ENCODE measurements around the gene CNNM3. TPM values are rescaled to one million over a fixed set of nuclear protein-coding genes. Genes with fewer than 3 reads are reported as not detected.

Gene CNNM3
- total RNA-seq, 1 experiment from 2014 or later: 34.0 TPM

DNA sequence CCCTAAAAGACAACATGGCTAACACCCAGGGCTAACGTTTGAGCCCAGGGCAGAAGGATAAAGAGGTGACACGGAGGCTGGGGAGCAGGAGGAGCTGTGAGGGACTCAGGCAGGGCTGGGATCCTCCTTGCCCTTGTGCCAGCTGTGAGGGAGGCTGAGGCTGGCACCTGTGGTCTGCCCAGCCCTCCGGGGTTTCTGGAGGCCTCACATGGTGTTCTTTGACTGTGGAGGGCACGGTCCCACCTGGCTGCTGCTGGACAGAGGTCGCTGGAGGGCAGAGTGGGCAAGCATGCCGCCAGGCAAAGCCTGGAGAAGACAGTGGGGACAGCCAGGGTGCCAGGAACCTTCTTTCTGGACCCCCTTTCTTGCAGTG, 26.8 kb upstream of the CNNM3 start:
- no peaks in the 10 kb centered on the region for H3K36me3 ChIP-seq (ENCODE audit: control insufficient read depth, insufficient read depth, low read length)
- H3K9me3 ChIP-seq (ENCODE audit: control insufficient read depth, insufficient read depth, low read depth, low read length): no peaks in the 10 kb centered on the region
- H3K27me3 ChIP-seq (ENCODE audit: control insufficient read depth, insufficient read depth, low read length): no peaks in the 10 kb centered on the region
- TF ChIP-seq POLR2AphosphoS5 (IDR thresholded peaks at IDR 0.05; ENCODE audit: low read depth, low read length): no peak
- TF ChIP-seq TCF7L2 (IDR thresholded peaks at IDR 0.05; ENCODE audit: low read depth, low read length): no peak
- TF ChIP-seq, protein P1, sequence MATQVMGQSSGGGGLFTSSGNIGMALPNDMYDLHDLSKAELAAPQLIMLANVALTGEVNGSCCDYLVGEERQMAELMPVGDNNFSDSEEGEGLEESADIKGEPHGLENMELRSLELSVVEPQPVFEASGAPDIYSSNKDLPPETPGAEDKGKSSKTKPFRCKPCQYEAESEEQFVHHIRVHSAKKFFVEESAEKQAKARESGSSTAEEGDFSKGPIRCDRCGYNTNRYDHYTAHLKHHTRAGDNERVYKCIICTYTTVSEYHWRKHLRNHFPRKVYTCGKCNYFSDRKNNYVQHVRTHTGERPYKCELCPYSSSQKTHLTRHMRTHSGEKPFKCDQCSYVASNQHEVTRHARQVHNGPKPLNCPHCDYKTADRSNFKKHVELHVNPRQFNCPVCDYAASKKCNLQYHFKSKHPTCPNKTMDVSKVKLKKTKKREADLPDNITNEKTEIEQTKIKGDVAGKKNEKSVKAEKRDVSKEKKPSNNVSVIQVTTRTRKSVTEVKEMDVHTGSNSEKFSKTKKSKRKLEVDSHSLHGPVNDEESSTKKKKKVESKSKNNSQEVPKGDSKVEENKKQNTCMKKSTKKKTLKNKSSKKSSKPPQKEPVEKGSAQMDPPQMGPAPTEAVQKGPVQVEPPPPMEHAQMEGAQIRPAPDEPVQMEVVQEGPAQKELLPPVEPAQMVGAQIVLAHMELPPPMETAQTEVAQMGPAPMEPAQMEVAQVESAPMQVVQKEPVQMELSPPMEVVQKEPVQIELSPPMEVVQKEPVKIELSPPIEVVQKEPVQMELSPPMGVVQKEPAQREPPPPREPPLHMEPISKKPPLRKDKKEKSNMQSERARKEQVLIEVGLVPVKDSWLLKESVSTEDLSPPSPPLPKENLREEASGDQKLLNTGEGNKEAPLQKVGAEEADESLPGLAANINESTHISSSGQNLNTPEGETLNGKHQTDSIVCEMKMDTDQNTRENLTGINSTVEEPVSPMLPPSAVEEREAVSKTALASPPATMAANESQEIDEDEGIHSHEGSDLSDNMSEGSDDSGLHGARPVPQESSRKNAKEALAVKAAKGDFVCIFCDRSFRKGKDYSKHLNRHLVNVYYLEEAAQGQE (IDR thresholded peaks at IDR 0.05; ENCODE audit: insufficient read depth in 1 of 2, low read depth in 2 of 2, low read length in 1 of 2): no peak
- TF ChIP-seq SIN3A (IDR thresholded peaks at IDR 0.05; ENCODE audit: borderline replicate concordance, insufficient read depth, low read depth, low read length): no peak
- TF ChIP-seq, protein P2, sequence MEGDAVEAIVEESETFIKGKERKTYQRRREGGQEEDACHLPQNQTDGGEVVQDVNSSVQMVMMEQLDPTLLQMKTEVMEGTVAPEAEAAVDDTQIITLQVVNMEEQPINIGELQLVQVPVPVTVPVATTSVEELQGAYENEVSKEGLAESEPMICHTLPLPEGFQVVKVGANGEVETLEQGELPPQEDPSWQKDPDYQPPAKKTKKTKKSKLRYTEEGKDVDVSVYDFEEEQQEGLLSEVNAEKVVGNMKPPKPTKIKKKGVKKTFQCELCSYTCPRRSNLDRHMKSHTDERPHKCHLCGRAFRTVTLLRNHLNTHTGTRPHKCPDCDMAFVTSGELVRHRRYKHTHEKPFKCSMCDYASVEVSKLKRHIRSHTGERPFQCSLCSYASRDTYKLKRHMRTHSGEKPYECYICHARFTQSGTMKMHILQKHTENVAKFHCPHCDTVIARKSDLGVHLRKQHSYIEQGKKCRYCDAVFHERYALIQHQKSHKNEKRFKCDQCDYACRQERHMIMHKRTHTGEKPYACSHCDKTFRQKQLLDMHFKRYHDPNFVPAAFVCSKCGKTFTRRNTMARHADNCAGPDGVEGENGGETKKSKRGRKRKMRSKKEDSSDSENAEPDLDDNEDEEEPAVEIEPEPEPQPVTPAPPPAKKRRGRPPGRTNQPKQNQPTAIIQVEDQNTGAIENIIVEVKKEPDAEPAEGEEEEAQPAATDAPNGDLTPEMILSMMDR (IDR thresholded peaks at IDR 0.05): no peak
- intact Hi-C loops (cut with micrococcal nuclease; ENCODE audit: unreplicated experiment) (no loop called here), in situ Hi-C loops (cut with HindIII; ENCODE audit: low pct_unique_long_range_greater_than_20kb, low sequenced_read_pairs) (no loop called here)
- H3K27ac ChIP-seq (ENCODE audit: low read length): no peak overlapping the region
- H3K4me3 ChIP-seq (ENCODE audit: low read depth in 2 of 2, low read length in 2 of 2): no peak overlapping the region
- no TSS peak for BruUV-seq (replicated peaks)
- ChIA-PET CTCF (no interaction called here), POLR2A (interaction anchor here (0.6 kb wide), 1 partner anchor 307 kb away, joined by 8 read pairs; no protein-coding TSS in a partner anchor)
- DNase-seq (ENCODE audit: low read depth, low spot score) (no peak), ATAC-seq (no peak)
- H3K4me1 ChIP-seq (ENCODE audit: control insufficient read depth, insufficient read depth, low read length): peaks cover 29% of the 10 kb centered on the region

DNA sequence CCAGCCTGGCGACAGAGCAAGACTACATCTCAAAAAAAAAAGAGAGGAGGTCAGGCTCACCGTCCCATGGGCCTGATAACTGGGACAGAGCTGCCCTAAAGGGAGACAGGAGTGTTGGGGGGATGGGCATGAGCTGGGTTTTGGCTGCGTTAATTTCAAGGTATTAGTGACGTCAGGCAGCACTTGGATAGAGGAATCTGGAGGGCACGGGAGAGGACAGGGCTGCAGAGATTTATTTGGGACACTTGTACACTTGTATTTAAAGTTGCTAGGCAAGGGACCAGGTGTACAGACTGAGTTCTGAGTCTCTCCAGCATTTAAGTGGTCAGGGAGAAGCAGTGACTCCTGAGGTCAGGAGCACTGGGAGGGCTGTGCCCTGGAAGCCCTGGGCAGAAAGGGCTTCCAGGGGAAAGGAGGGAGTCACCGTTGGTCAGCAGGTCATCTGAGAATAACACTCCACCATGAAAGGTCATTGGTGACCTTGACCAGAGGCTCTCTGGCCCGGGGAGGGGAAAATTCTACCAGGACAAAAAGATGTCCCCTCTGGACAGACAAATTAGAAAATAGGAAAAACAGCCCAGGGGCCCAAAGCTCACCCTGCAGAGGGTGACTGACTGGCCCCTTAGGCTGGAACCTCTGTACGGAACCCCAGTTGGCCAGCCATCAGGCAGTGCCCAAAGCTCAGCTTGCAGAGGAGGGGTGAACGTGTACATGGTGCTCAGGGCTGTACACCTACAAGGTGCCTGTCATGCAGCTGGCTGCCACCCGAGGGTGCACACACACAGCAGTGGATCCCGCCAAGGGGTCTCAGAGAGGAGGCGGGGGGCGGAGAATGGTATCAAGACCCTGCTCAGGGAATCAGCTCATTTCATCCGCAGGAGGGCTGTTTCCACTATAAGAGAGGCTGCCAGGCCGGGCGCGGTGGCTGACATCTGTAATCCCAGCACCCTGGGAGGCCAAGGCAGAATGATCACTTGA, 23.0 kb upstream of the CNNM3 start:
- ATAC-seq (0 out of 2 replicates have a peak, but pooled peaks have one; percentile 28), DNase-seq (ENCODE audit: low read depth, low spot score) (no peak)
- H3K4me1 ChIP-seq (ENCODE audit: control insufficient read depth, insufficient read depth, low read length): peaks cover 12% of the 10 kb centered on the region
- H3K27ac ChIP-seq (ENCODE audit: low read length): no peak overlapping the region
- no peak for TF ChIP-seq POLR2AphosphoS5 (IDR thresholded peaks at IDR 0.05; ENCODE audit: low read depth, low read length)
- TF ChIP-seq, protein P2 (IDR thresholded peaks at IDR 0.05): no peak
- no TSS peak for BruUV-seq (replicated peaks)
- H3K9me3 ChIP-seq (ENCODE audit: control insufficient read depth, insufficient read depth, low read depth, low read length): no peaks in the 10 kb centered on the region
- no peaks in the 10 kb centered on the region for H3K27me3 ChIP-seq (ENCODE audit: control insufficient read depth, insufficient read depth, low read length)
- no peak overlapping the region for H3K4me3 ChIP-seq (ENCODE audit: low read depth in 2 of 2, low read length in 2 of 2)
- intact Hi-C loops (cut with micrococcal nuclease; ENCODE audit: unreplicated experiment) (no loop called here), in situ Hi-C loops (cut with HindIII; ENCODE audit: low pct_unique_long_range_greater_than_20kb, low sequenced_read_pairs) (no loop called here)
- ChIA-PET POLR2A (no interaction called here), CTCF (interaction anchor here (0.5 kb wide), 1 partner anchor 15 kb away, joined by 4 read pairs; no protein-coding TSS in a partner anchor)
- no peaks in the 10 kb centered on the region for H3K36me3 ChIP-seq (ENCODE audit: control insufficient read depth, insufficient read depth, low read length)
